ENCODE results near the gene DACT2.

- no peak for TF ChIP-seq CTCF (conservative IDR thresholded peaks at IDR 0.05 in 1 of 2, IDR thresholded peaks at IDR 0.05 in 1 of 2; ENCODE audit: low read depth in 1 of 2, low read length in 2 of 2)
- no peak for TF ChIP-seq EZH2 (IDR thresholded peaks at IDR 0.05; ENCODE audit: low read length, missing control alignments)
Observed at GRCh38 chr6:168293636-168294530, 25.7 kb downstream of the DACT2 start.
